ENCODE measurements around the gene TDRD12.

TDRD12 gene

GRCh38 chr19:32675720-32676185, 43.8 kb upstream of the TDRD12 start, which contains the start of gene RGS9BP:
Gene RGS9BP, plus strand, starts transcription at chr19:32675848. Its CDS starts 416 bp downstream, at chr19:32676264.
- no peak for TF ChIP-seq CTCF (IDR thresholded peaks at IDR 0.05)

- TF ChIP-seq CTCF (IDR thresholded peaks at IDR 0.05): no peak
Measured at GRCh38 chr19:32676186-32676894, 43.2 kb upstream of the TDRD12 start.

DNA sequence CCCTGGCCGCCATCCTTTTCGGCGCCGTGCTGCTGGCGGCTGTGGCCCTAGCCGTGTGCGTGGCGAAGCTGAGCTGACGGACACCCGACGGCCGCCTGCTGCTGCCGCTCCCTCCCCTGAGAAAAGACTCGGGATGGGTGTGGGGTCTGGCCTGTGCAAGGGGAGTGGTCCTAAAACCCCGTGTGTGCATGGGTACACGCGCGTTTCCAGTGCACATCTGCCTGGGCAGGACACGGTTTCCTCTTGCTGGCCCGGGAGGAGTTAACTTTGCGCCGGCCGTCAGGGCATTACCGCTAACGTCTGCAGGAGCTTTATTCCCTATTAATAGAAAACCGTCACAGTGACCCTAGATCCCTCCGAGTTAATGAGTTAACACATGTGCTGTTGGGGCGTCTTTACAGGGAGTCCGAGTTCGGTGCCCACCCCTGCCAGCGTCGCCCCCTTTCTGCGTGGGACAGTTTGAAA, 42.6 kb upstream of the TDRD12 start:
- no peak for TF ChIP-seq CTCF (IDR thresholded peaks at IDR 0.05)

GRCh38 chr19:32677657-32678056, 41.9 kb upstream of the TDRD12 start:
- no peak for TF ChIP-seq CTCF (IDR thresholded peaks at IDR 0.05)

GRCh38 chr19:32680986-32681385, 38.6 kb upstream of the TDRD12 start:
- no peak for TF ChIP-seq CTCF (IDR thresholded peaks at IDR 0.05)

DNA sequence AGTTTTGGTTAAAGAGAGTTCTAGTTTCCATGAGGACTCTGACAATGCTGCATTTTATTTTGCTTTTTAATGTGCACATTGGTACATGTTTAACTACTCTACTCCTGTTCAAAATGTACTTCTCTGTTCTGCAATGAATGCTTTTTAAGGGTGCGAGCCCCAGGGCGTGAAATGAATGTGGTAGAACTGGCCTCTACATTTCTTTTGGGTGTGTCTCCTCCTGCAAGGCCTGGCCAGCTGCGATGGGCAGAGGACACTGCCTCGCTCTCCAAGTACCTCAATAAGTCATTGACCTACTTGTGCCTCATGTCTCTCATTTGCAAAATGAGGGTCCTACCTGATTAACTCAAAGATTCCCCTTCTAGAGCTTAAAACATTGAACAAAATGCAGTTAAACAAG, 37.2 kb upstream of the TDRD12 start:
- TF ChIP-seq CTCF (IDR thresholded peaks at IDR 0.05): no peak

- no peak for TF ChIP-seq CTCF (IDR thresholded peaks at IDR 0.05)
Measured at GRCh38 chr19:32686847-32687475, 32.6 kb upstream of the TDRD12 start.
